ENCODE measurements around the gene NTM.

- TF ChIP-seq CTCF (IDR thresholded peaks at IDR 0.05 in 8 of 11, conservative IDR thresholded peaks at IDR 0.05 in 3 of 11) (no peak), POLR2A (IDR thresholded peaks at IDR 0.05) (no peak), POLR2AphosphoS5 (IDR thresholded peaks at IDR 0.05) (no peak)
Observed at GRCh38 chr11:131422029-131422428, 51.6 kb downstream of the NTM start.

Measured in spleen (tissue), 7 donors.